ENCODE measurements around the gene GRK1.

GRK1 gene

DNA sequence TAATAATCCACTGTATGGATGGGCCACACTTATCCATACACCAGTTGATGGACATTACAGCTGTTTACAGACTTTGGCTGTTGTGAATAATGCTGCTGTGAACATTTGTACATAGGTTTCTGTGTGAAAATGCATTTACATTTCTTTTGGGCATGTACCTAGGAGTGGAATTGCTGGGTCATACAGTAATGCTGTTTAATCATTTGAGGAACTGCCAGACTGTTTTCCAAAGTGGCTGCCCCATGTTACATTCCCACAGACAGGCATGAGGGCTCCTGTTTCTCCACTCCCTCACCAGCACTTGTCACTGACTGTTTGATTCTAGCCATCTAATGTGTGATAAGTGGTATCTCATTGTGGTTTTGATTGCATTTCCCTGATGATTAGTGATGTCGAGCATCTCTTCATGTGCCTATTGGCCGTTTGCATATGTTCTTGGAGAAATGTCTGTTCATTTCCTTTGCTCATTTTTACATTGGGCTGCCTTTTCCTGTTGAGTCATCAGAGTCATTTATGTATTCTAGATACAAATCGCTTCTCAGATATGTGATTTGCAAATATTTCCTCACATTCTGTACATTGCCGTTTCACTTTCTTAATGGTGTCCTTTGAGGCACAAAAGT lies 104.8 kb downstream of the GRK1 start:
- Histone ChIP-seq H3K4me1 (ENCODE audit: control insufficient read depth, low read depth, low read length) (no peaks in the 10 kb centered on the region), H3K36me3 (ENCODE audit: control insufficient read depth, low read depth, low read length) (no peaks in the 10 kb centered on the region), H3K9ac (ENCODE audit: low read length) (no peak overlapping the region), H3K27ac (ENCODE audit: low read length) (no peak overlapping the region), H3K27me3 (ENCODE audit: control insufficient read depth, insufficient read depth, low read length) (peaks cover 2% of the 10 kb centered on the region), H3K4me3 (ENCODE audit: low read length) (no peak overlapping the region), H3K9me3 (ENCODE audit: control insufficient read depth, low read depth, low read length) (no peaks in the 10 kb centered on the region)

DNA sequence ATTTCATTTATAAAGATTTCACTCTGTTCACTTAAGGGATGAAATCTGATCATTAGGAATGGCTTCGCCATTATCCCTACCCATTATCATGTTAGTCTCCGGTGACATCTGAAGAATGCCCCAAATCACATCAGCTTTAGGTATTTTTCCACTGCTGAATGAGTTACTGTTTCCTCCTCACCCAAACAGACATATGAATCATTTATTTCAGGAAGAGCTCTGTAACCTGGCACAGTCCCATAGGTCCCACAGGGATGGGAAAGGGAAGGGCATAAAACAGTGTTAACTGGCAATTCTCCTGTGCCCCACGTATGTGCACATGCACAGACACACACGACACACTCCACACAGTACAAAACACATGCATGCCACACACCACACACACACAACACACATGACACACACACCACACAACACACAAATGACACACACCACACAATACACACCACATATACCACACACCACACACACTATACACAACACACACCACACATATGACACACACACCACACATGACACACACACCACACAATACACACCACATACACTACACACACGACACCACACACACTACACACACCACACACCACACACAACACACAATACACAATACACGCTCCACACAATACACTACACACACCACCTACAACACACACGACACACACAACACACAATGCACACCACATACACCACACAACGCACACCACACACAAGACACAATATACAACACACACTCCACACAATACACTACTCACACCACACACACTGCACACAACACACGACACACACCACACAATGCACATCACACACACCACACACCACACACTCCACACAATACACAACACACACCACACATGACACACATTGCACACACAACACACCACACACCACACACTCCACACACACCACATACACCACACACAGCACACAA lies 107.4 kb downstream of the GRK1 start:
- no peak overlapping the region for H3K4me3 ChIP-seq (ENCODE audit: low read length)
- H3K9me3 ChIP-seq (ENCODE audit: control insufficient read depth, low read depth, low read length): no peaks in the 10 kb centered on the region
- H3K4me1 ChIP-seq (ENCODE audit: control insufficient read depth, low read depth, low read length): no peaks in the 10 kb centered on the region
- H3K9ac ChIP-seq (ENCODE audit: low read length): no peak overlapping the region
- H3K27ac ChIP-seq (ENCODE audit: low read length): no peak overlapping the region
- no peaks in the 10 kb centered on the region for H3K36me3 ChIP-seq (ENCODE audit: control insufficient read depth, low read depth, low read length)
- H3K27me3 ChIP-seq (ENCODE audit: control insufficient read depth, insufficient read depth, low read length): peaks cover 7% of the 10 kb centered on the region

- Histone ChIP-seq H3K36me3 (ENCODE audit: control insufficient read depth, low read depth, low read length) (no peaks in the 10 kb centered on the region), H3K9ac (ENCODE audit: low read length) (no peak overlapping the region), H3K4me1 (ENCODE audit: control insufficient read depth, low read depth, low read length) (no peaks in the 10 kb centered on the region), H3K9me3 (ENCODE audit: control insufficient read depth, low read depth, low read length) (no peaks in the 10 kb centered on the region), H3K27ac (ENCODE audit: low read length) (no peak overlapping the region), H3K4me3 (ENCODE audit: low read length) (no peak overlapping the region), H3K27me3 (ENCODE audit: control insufficient read depth, insufficient read depth, low read length) (peaks cover 7% of the 10 kb centered on the region)
Observed at GRCh38 chr13:113775451-113776145, 108.6 kb downstream of the GRK1 start.

DNA sequence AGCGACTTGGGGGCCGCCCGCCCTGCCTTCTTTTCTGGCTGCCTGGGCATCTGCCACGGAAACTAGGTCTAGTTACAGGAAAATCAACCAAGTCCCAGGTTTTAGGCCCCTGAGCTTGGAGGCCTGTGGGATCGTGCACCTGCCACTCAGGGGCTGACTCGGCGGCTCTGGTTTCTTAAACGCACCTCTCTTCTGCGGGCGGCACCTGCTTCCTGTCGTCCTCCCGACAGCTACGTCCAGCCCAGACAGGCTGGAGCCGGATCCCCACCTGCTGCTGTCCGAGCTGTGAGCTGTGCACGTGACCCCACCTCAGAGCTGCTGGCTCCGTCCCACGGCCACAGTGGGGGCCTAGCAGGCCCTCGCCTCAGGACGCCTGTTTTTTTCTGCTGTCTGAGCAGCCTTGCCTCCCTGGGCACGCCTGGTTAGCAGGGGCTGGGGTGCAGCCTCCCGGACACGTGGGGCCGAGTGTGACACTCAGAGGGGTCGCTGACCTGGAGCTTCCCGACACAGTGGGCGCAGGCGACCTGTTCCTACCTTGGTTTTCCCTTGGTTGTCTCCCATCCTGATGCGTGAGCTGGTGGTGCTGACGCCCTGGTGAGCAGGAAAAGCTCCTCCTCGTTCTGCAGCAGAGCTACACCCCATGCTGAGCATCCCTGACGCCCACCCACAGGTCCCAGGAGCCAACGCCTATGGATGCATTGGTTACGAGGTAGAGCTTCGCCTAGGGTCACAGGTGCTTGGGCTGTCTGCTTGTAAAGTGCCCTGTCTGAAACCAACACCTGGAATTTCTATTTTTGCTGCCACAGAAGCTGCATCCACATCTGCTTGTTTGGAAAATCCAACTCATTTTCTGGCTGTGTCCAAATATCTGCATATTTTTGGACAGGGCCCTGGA lies 109.5 kb downstream of the GRK1 start:
- H3K9ac ChIP-seq (ENCODE audit: low read length): no peak overlapping the region
- no peaks in the 10 kb centered on the region for H3K4me1 ChIP-seq (ENCODE audit: control insufficient read depth, low read depth, low read length)
- no peak overlapping the region for H3K27ac ChIP-seq (ENCODE audit: low read length)
- H3K36me3 ChIP-seq (ENCODE audit: control insufficient read depth, low read depth, low read length): no peaks in the 10 kb centered on the region
- no peaks in the 10 kb centered on the region for H3K9me3 ChIP-seq (ENCODE audit: control insufficient read depth, low read depth, low read length)
- H3K4me3 ChIP-seq (ENCODE audit: low read length): no peak overlapping the region
- peaks cover 7% of the 10 kb centered on the region for H3K27me3 ChIP-seq (ENCODE audit: control insufficient read depth, insufficient read depth, low read length)

DNA sequence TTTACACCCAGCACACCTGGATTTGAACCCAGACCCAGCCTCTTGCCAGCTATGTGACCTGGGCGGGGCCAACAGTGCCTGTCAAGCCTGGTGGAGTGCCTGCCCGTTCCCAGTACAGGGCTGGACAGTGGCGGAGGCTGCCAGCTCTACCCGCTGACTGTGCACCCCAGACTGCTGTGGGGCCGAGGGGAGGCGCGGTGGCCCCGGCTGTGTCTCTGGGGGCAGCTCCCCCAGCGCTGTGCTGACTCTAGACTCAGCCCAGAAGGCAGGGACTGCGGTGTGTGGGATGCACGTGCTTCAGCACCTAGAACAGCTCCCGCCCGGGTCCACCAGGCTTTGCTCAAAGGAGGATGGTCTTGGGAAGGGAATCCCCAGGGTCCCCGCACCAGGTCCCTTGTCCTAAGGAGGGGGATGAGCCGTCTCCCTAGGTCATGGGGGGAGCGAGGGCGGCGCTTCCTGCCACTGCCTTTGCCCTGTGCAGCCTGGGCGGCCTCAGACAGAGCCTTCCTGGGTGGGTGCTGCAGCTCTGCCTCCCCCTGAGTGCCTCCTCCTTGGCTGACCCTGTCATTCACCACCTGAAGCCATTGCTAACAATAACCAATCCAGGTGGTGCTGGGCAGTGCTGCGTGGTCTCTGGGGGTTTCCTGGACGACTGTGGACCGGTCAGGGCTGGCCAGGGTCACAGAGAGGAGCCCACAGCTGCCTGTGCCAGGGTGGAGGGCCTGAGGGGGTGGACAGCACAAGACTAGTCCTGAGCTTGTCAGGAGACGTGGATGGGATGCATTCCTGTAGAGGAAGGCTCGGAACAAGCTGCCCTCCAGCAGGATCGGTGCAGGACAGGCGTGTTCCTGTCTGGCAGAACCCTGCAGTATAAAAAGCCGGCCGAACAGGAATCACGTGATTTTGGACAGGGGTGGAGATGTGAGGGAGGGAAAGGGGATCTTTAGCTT lies 110.6 kb downstream of the GRK1 start:
- H3K4me3 ChIP-seq (ENCODE audit: low read length): no peak overlapping the region
- no peaks in the 10 kb centered on the region for H3K9me3 ChIP-seq (ENCODE audit: control insufficient read depth, low read depth, low read length)
- no peak overlapping the region for H3K27ac ChIP-seq (ENCODE audit: low read length)
- no peaks in the 10 kb centered on the region for H3K36me3 ChIP-seq (ENCODE audit: control insufficient read depth, low read depth, low read length)
- no peaks in the 10 kb centered on the region for H3K4me1 ChIP-seq (ENCODE audit: control insufficient read depth, low read depth, low read length)
- no peak overlapping the region for H3K9ac ChIP-seq (ENCODE audit: low read length)
- H3K27me3 ChIP-seq (ENCODE audit: control insufficient read depth, insufficient read depth, low read length): peaks cover 7% of the 10 kb centered on the region

DNA sequence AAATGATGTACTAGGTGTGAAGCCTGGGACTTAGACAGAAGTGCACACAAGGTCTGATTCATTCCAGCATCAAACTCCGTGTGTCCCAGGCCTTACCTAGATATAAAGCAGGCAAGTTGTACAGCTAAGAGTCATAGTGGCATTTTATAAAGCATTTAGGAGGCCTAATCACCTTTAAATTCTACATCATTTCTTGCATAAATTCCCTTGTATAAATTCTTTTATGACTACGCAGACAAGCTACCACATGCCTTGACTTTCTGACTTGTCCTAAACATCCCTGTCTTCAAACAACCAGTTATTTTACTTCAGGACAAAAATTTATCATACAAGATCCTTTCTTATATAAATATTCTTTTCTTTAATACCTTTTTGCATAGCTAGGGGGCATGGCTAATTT lies 114.6 kb downstream of the GRK1 start:
- H3K9me3 ChIP-seq (ENCODE audit: control insufficient read depth, low read depth, low read length): no peaks in the 10 kb centered on the region

DNA sequence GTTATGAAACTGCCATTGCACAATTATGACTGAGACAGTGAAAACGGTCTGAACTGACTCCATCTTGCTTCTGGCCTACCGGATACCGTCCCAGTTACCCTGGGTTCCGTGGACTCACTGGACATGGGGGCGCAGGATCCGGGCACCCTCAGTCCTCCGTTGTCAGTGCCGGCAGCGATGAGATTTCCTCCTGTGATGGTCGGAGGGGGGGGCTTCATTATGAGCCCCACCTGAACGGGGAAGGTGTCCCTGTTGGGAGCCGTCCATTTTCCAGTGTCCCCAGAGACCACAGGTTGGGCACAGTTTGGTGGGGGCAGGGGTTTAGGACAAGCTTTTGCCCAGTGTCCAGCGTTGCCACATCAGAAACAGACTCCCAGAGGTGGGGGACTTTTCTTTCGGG lies 115.5 kb downstream of the GRK1 start:
- Histone ChIP-seq H3K27ac (ENCODE audit: low read length) (no peak overlapping the region), H3K4me1 (ENCODE audit: control insufficient read depth, low read depth, low read length) (no peaks in the 10 kb centered on the region), H3K9ac (ENCODE audit: low read length) (no peak overlapping the region)

More for the DNA sequence above, 114.6 kb downstream of the GRK1 start:
- Histone ChIP-seq H3K9ac (ENCODE audit: low read length) (no peak overlapping the region), H3K4me1 (ENCODE audit: control insufficient read depth, low read depth, low read length) (no peaks in the 10 kb centered on the region), H3K27me3 (ENCODE audit: control insufficient read depth, insufficient read depth, low read length) (peaks cover 7% of the 10 kb centered on the region), H3K27ac (ENCODE audit: low read length) (no peak overlapping the region), H3K36me3 (ENCODE audit: control insufficient read depth, low read depth, low read length) (no peaks in the 10 kb centered on the region), H3K4me3 (ENCODE audit: low read length) (no peak overlapping the region)

DNA sequence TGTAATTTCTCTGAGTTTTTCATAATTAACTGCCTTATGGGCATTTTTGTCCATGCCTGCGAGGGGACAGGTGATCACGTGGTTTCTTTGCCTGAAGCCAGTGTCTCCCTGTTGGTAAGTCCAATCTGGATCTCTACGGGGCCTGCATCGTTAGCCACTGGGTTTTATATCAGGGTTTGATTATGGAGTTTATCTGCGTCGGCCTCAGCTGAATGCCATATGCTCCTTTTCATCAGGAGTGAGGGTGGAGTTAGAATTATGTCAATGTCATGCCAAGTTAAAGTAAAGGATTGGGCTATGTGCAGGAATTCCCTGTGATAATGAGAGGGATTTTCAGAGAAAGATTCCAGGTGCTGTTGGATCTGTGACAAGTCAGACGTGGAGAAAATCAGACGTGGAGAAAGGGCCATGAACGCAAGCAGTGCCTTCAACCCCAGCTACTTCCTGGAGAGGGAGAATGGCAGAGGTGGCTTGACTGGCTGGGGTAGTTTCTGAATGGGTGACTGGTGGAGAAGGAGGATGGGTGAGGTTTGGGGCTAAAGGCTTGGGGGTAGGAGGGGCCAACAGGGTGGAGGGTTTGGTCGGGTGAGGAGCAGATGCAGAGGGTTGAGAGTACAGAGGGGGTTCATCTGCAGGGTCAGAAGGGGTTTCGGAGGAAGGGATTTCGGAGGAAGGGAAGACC lies 116.3 kb downstream of the GRK1 start:
- Histone ChIP-seq H3K4me1 (ENCODE audit: control insufficient read depth, low read depth, low read length) (no peaks in the 10 kb centered on the region), H3K4me3 (ENCODE audit: low read length) (no peak overlapping the region), H3K36me3 (ENCODE audit: control insufficient read depth, low read depth, low read length) (no peaks in the 10 kb centered on the region), H3K27me3 (ENCODE audit: control insufficient read depth, insufficient read depth, low read length) (no peaks in the 10 kb centered on the region), H3K9ac (ENCODE audit: low read length) (no peak overlapping the region), H3K27ac (ENCODE audit: low read length) (no peak overlapping the region), H3K9me3 (ENCODE audit: control insufficient read depth, low read depth, low read length) (no peaks in the 10 kb centered on the region)

More for the DNA sequence above, 115.5 kb downstream of the GRK1 start:
- no peaks in the 10 kb centered on the region for H3K9me3 ChIP-seq (ENCODE audit: control insufficient read depth, low read depth, low read length)
- no peaks in the 10 kb centered on the region for H3K27me3 ChIP-seq (ENCODE audit: control insufficient read depth, insufficient read depth, low read length)
- no peaks in the 10 kb centered on the region for H3K36me3 ChIP-seq (ENCODE audit: control insufficient read depth, low read depth, low read length)
- no peak overlapping the region for H3K4me3 ChIP-seq (ENCODE audit: low read length)

DNA sequence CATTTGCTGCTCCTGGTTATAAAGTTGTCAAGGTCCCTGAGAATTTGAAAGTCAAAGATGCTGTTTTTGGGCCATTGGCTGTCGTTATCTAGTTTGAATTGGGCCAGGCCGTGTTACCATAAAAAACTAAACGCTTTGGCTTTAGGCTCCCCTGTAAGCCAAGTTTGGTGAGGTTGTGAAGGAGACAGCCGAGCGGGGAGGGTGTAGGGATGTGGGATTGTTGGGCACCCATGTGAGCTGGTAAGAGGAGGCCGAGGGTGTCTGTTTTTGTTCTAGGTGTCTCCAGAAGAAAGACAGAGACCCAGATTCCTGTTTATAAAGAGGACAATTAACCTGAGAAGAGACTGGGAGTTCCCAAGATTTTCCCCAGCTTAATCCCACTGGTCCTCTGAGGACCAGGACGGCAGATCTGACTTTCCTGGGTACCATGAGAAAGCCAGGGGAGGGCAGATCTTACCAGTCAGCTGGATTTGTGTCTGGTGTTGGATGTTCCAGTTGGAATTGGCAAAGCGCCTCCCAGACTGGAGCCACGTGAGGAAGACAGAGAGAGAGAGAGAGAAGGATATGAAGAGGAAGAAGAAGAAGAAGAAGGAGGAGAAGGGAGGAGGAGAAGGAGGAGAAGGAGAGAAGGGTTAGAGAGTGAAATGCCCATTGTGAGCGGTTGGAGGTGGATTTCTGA lies 117.1 kb downstream of the GRK1 start:
- Histone ChIP-seq H3K27me3 (ENCODE audit: control insufficient read depth, insufficient read depth, low read length) (no peaks in the 10 kb centered on the region), H3K27ac (ENCODE audit: low read length) (no peak overlapping the region), H3K4me1 (ENCODE audit: control insufficient read depth, low read depth, low read length) (no peaks in the 10 kb centered on the region), H3K9ac (ENCODE audit: low read length) (no peak overlapping the region), H3K9me3 (ENCODE audit: control insufficient read depth, low read depth, low read length) (no peaks in the 10 kb centered on the region), H3K36me3 (ENCODE audit: control insufficient read depth, low read depth, low read length) (no peaks in the 10 kb centered on the region), H3K4me3 (ENCODE audit: low read length) (no peak overlapping the region)
